IMR-90 (cell line): ENCODE results near the gene USP30.

Source experiments
- CHD1 ChIP-seq: IDR thresholded peaks from 2 replicates; pipeline ENCODE4 v1.6.1; 2012; ENCODE audit warnings: low read depth, low read length, improper control_type of control experiment
- CTCF ChIP-seq: conservative IDR thresholded peaks from 2 replicates; pipeline ENCODE4 v1.5.1; 2012; ENCODE audit warnings: mild to moderate bottlenecking, low read depth, low read length, improper control_type of control experiment
- POLR2A ChIP-seq: IDR thresholded peaks from 2 replicates; pipeline ENCODE4 v1.6.1; 2012; ENCODE audit warnings: mild to moderate bottlenecking, low read depth, low read length

- TF ChIP-seq CTCF, result no peak
- TF ChIP-seq POLR2A, result no peak
- no peak for TF ChIP-seq CHD1
Observed at GRCh38 chr12:109130297-109131153, 78.1 kb downstream of the USP30 start.
